COLO668 (cell line): ENCODE results near the gene CELF1.
"Not testable (repeated sequence)": the region's sequence is repeated elsewhere in the genome, so short reads cannot be mapped to it uniquely, and the experiment has no call there.

Experiments used
- DNase-seq: peaks from one replicate; lab custom pipeline; 2025; ENCODE audit not compliant: unreplicated experiment; lab: John Stamatoyannopoulos, UW

Gene CELF1

GRCh38 chr11:47577460-47578041 is 24.6 kb upstream of the CELF1 start:
- no peak for DNase-seq

GRCh38 chr11:47573321-47573720 is 20.4 kb upstream of the CELF1 start:
- no peak for DNase-seq

GRCh38 chr11:47572715-47573255 is 19.9 kb upstream of the CELF1 start:
- no peak for DNase-seq

GRCh38 chr11:47571895-47572294 is 19.0 kb upstream of the CELF1 start:
- DNase-seq: no peak

GRCh38 chr11:47571357-47571729 is 18.4 kb upstream of the CELF1 start:
- DNase-seq: no peak

- DNase-seq: no peak
Measured at GRCh38 chr11:47570651-47571356, 17.9 kb upstream of the CELF1 start.

GRCh38 chr11:47569646-47570045 is 16.7 kb upstream of the CELF1 start:
- DNase-seq: no peak

GRCh38 chr11:47566149-47566698 is 13.3 kb upstream of the CELF1 start:
- no peak for DNase-seq

GRCh38 chr11:47565340-47566148 is 12.6 kb upstream of the CELF1 start, which contains the start of gene PTPMT1:
PTPMT1 (plus strand) TSS chr11:47565599; CDS start chr11:47565623, 24 bp downstream.
- DNase-seq: peak; percentile 92

- no peak for DNase-seq
Measured at GRCh38 chr11:47564933-47565339, 12.0 kb upstream of the CELF1 start.

- DNase-seq: not testable (repeated sequence)
Measured at GRCh38 chr11:47564366-47564765, 11.4 kb upstream of the CELF1 start.

- DNase-seq: not testable (repeated sequence)
Measured at GRCh38 chr11:47562393-47562792, 9.5 kb upstream of the CELF1 start.

GRCh38 chr11:47560426-47560825 is 7.5 kb upstream of the CELF1 start:
- DNase-seq: no peak

- no peak for DNase-seq
Measured at GRCh38 chr11:47558695-47559094, 5.8 kb upstream of the CELF1 start.

- DNase-seq: not testable (repeated sequence)
Measured at GRCh38 chr11:47557004-47557403, 4.1 kb upstream of the CELF1 start.

GRCh38 chr11:47553406-47553743 is 443 bp upstream of the CELF1 start:
- no peak for DNase-seq

GRCh38 chr11:47552056-47552565 is 821 bp downstream of the CELF1 start:
- DNase-seq: peak; percentile 51

GRCh38 chr11:47551086-47551485 is 1.8 kb downstream of the CELF1 start:
- no peak for DNase-seq

- no peak for DNase-seq
Measured at GRCh38 chr11:47550288-47551047, 2.5 kb downstream of the CELF1 start.

GRCh38 chr11:47546274-47546673 is 6.7 kb downstream of the CELF1 start:
- not testable (repeated sequence) for DNase-seq
